Suprapubic skin (tissue), 4 donors: ENCODE measurements around the gene RHAG. TPM values are rescaled to one million over a fixed set of nuclear protein-coding genes. Genes with fewer than 3 reads are reported as not detected.
"Not testable (repeated sequence)": the region's sequence is repeated elsewhere in the genome, so short reads cannot be mapped to it uniquely, and the experiment has no call there.

ENCODE experiments used
- DNase-seq, 2 donors: peaks; one replicate each; pipeline ENCODE4 v3.0.0-alpha.2; 2019; ENCODE audit warnings: low spot score in 2 of 2
- H3K27ac ChIP-seq: fragments of 200-600 bp; sonication (generic); one replicate; pipeline ENCODE4 v1.5.1; 2019
- H3K27me3 ChIP-seq: fragments of 200-600 bp; sonication (generic); one replicate; pipeline ENCODE4 v1.5.1; 2019
- H3K36me3 ChIP-seq: fragments of 200-600 bp; sonication (generic); one replicate; pipeline ENCODE4 v1.5.1; 2019
- H3K4me1 ChIP-seq: fragments of 200-600 bp; sonication (generic); one replicate; pipeline ENCODE4 v1.5.1; 2019
- H3K4me3 ChIP-seq: fragments of 200-600 bp; sonication (generic); one replicate; pipeline ENCODE4 v1.5.1; 2019; ENCODE audit warnings: mild to moderate bottlenecking
- H3K9me3 ChIP-seq: fragments of 200-600 bp; sonication (generic); one replicate; pipeline ENCODE4 v1.5.1; 2019
- EP300 ChIP-seq: sonication (generic); formaldehyde crosslinking; IDR thresholded peaks from one replicate; pipeline ENCODE4 v1.6.1; 2017; ENCODE audit warnings: antibody characterized with exemption
- POLR2A ChIP-seq, 2 donors: fragments of 450-650 bp; IDR thresholded peaks; one replicate each; pipeline ENCODE4 v1.6.1; 2017; ENCODE audit warnings: antibody characterized with exemption in 2 of 2, mild to moderate bottlenecking in 2 of 2, moderate library complexity in 2 of 2
- POLR2AphosphoS5 ChIP-seq, 3 donors: sonication (generic); formaldehyde crosslinking; IDR thresholded peaks; one replicate each; pipeline ENCODE4 v1.6.1; 2017; ENCODE audit warnings: antibody characterized with exemption in 3 of 3
- WGBS: methylation state at CpG from one replicate; pipeline ENCODE4 v1.1.5; 2018; 5-methylcytosine and 5-hydroxymethylcytosine counted together
- total RNA-seq, 4 donors: library from RNA; depleted of rRNA; stranded (reverse); fragments of >200 nt; gene quantifications; one replicate each; pipeline ENCODE4 v1.1.0, GENCODE V29; 2016
- TF ChIP-seq, protein P1 (sequence below), 2 donors: fragments of 200-600 bp in 1 of 2; fragments of 450-650 bp in 1 of 2; sonication (generic) in 1 of 2; IDR thresholded peaks; one replicate each; pipeline ENCODE4 v1.5.1; 2016 to 2019; ENCODE audit warnings: antibody characterized with exemption in 2 of 2, mild to moderate bottlenecking in 1 of 2, moderate library complexity in 1 of 2

Gene RHAG
- total RNA-seq, 4 donors from 2014 or later: 0.89 TPM; not detected in 3

DNA sequence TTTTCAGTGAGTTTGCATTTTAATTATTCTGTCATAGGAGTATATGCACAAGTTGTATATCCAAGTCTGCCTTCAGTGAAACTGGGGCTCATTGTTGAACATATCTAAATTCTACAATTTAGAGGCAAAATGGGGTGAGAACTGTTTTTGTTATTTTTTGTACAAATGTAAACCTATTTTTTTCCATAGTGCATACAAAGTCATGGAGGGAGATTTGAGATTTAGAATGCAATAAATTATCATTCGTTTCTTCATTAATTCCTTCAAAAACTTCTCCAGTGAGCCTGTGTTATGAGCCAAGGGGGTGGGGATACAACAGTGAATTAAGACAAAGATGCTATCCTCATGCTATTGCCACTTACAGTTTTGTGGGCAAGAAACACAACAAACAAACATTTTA lies 29.8 kb upstream of the RHAG start:
- 49% methylated on average over 1 of the region's 1 CpG for WGBS
- no peak overlapping the region for H3K4me3 ChIP-seq
- no peaks in the 10 kb centered on the region for H3K27me3 ChIP-seq
- no peaks in the 10 kb centered on the region for H3K9me3 ChIP-seq
- H3K4me1 ChIP-seq: no peaks in the 10 kb centered on the region
- DNase-seq: no peak
- TF ChIP-seq, protein P1, sequence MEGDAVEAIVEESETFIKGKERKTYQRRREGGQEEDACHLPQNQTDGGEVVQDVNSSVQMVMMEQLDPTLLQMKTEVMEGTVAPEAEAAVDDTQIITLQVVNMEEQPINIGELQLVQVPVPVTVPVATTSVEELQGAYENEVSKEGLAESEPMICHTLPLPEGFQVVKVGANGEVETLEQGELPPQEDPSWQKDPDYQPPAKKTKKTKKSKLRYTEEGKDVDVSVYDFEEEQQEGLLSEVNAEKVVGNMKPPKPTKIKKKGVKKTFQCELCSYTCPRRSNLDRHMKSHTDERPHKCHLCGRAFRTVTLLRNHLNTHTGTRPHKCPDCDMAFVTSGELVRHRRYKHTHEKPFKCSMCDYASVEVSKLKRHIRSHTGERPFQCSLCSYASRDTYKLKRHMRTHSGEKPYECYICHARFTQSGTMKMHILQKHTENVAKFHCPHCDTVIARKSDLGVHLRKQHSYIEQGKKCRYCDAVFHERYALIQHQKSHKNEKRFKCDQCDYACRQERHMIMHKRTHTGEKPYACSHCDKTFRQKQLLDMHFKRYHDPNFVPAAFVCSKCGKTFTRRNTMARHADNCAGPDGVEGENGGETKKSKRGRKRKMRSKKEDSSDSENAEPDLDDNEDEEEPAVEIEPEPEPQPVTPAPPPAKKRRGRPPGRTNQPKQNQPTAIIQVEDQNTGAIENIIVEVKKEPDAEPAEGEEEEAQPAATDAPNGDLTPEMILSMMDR (IDR thresholded peaks at IDR 0.05): no peak
- no peak for TF ChIP-seq POLR2A (IDR thresholded peaks at IDR 0.05)
- no peak for TF ChIP-seq POLR2AphosphoS5 (IDR thresholded peaks at IDR 0.05)
- no peak for TF ChIP-seq EP300
- H3K36me3 ChIP-seq: no peaks in the 10 kb centered on the region
- H3K27ac ChIP-seq: no peak overlapping the region

DNA sequence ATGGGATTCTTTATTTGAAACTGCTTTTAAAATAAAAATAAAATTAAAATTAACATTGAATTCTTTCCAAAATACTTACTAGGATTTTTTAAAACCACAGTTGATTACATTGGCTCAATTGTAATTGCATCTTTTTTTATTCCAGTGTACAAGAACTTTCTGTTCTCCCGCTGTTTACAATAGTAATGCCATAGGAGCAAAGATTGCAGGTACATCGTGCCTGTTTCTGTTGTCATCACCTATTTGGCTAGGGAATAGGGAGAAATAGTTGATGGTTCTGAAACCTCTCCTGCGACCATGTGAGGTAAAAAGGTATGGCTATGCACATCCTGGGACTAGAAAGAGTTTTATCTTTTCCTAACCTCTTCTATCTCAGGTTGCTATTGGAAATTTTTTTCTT lies 28.2 kb upstream of the RHAG start:
- Histone ChIP-seq H3K4me3 (no peak overlapping the region), H3K4me1 (no peaks in the 10 kb centered on the region), H3K27ac (no peak overlapping the region), H3K36me3 (no peaks in the 10 kb centered on the region), H3K27me3 (no peaks in the 10 kb centered on the region), H3K9me3 (no peaks in the 10 kb centered on the region)
- DNase-seq: no peak
- TF ChIP-seq POLR2AphosphoS5 (IDR thresholded peaks at IDR 0.05) (no peak), EP300 (no peak), POLR2A (IDR thresholded peaks at IDR 0.05) (no peak)
- TF ChIP-seq, protein P1 (IDR thresholded peaks at IDR 0.05): no peak
- WGBS: 72% methylated on average over 3 of the region's 3 CpGs

DNA sequence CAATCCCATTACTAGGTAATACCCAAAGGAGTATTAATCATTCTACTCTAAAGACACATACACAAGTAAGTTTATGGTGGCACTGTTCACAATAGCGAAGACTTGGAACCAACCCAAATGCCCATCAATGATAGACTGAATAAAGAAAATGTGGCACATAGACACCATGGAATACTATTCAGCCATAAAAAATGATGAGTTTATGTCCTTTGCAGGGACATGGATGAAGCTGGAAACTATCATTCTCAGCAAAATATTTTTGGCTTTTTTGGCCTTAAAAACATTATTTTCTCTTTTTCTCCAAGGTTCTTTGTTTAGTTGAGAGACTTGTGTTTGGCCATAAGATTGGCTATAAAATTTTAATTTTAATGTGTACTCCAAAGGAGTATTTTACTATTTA lies 27.4 kb upstream of the RHAG start:
- H3K4me1 ChIP-seq, H3K36me3 ChIP-seq, H3K27me3 ChIP-seq, H3K27ac ChIP-seq, DNase-seq, H3K9me3 ChIP-seq, H3K4me3 ChIP-seq: not testable (repeated sequence)
- 85% methylated on average over 1 of the region's 1 CpG for WGBS

DNA sequence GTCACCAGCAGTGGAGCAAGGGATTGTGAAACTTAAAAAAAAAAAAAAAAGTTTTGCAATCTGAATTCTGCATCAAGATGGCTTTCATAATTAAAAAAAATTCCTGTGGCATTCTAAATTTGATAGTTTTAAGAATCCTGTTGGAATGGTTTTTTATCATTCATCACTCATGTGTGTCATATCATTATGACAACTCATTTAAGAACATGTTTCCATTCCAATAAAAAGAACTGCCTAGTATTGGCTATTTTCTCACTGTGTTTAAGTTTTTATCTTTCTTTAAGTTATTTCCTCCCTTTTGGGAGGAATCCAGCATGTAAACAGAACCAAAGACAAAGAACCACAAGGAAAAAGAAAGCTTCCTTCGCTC lies 26.2 kb upstream of the RHAG start:
- Histone ChIP-seq H3K27me3 (no peaks in the 10 kb centered on the region), H3K9me3 (no peaks in the 10 kb centered on the region), H3K4me1 (no peaks in the 10 kb centered on the region), H3K27ac (no peak overlapping the region), H3K4me3 (no peak overlapping the region), H3K36me3 (no peaks in the 10 kb centered on the region)
- DNase-seq: no peak
- TF ChIP-seq, protein P1 (IDR thresholded peaks at IDR 0.05): no peak
- TF ChIP-seq POLR2AphosphoS5 (IDR thresholded peaks at IDR 0.05): no peak
- no peak for TF ChIP-seq EP300
- TF ChIP-seq POLR2A (IDR thresholded peaks at IDR 0.05): no peak
- WGBS: 55% methylated on average over 1 of the region's 1 CpG

DNA sequence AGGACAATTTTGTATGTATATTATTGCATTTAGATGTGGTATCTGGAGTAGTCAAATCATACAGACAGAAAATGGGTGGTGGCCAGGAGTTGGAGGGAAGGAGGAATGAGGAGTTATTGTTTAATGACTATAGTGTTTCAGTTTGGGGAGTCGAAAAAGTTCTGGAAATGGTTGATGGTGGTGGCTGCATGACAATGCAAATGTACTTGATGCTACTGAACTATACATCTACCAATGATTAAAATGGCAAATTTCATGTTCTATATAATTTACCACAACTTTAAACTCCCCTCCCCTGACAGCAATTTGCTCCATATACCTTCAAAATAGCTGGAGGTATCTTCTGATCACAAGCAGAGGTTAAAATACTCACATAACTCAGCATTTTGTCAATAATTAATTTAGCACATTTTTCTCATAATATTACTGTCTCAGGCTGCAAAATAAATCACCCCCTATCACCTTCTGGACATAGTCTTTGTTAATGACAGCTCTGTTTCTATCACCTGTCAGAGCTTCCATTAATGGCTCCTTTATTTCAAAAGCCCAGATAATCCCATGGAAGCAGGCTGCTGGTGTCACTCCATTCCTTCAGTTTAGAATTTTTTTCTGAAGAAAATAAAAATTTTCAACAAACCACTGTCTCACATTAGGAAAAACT lies 25.7 kb upstream of the RHAG start:
- Histone ChIP-seq H3K4me3 (no peak overlapping the region), H3K4me1 (no peaks in the 10 kb centered on the region), H3K36me3 (no peaks in the 10 kb centered on the region), H3K27me3 (no peaks in the 10 kb centered on the region), H3K9me3 (no peaks in the 10 kb centered on the region), H3K27ac (no peak overlapping the region)
- DNase-seq: no peak
- TF ChIP-seq, protein P1 (IDR thresholded peaks at IDR 0.05): no peak
- TF ChIP-seq POLR2A (IDR thresholded peaks at IDR 0.05) (no peak), POLR2AphosphoS5 (IDR thresholded peaks at IDR 0.05) (no peak), EP300 (no peak)
- WGBS: 80% methylated on average over 1 of the region's 1 CpG

DNA sequence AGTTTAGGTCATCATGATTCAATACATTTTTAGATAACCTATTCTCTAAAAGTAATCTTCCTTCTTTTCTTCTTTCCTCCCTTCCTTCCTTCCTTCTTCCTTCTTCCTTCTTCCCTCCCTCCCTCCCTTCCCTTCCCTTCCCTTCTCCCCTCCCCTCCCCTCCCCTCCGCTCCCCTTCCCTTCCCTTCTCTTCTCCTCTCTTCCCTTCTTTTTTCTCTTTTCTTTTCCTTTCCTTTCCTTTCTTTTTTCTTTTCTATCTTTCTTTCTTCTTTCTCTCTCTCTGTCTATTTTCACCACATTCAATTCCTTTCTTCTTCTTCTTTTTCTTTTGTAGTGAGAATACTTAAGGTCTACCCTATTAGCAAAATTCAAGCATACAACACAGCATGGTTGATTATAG lies 17.3 kb upstream of the RHAG start:
- Histone ChIP-seq H3K4me1 (no peaks in the 10 kb centered on the region), H3K4me3 (no peak overlapping the region), H3K27ac (no peak overlapping the region), H3K9me3 (no peaks in the 10 kb centered on the region), H3K36me3 (no peaks in the 10 kb centered on the region), H3K27me3 (no peaks in the 10 kb centered on the region)
- no peak for TF ChIP-seq EP300
- TF ChIP-seq, protein P1 (IDR thresholded peaks at IDR 0.05): no peak
- TF ChIP-seq POLR2A (IDR thresholded peaks at IDR 0.05): no peak
- no peak for TF ChIP-seq POLR2AphosphoS5 (IDR thresholded peaks at IDR 0.05)
- WGBS: 100% methylated on average over 1 of the region's 1 CpG
- DNase-seq: no peak
